ENCODE measurements around the gene AKAP10. TPM values are rescaled to one million over a fixed set of nuclear protein-coding genes. Genes with fewer than 3 reads are reported as not detected.

Gene AKAP10
- polyA plus RNA-seq, 3 donors, result 13.1 to 62.6 (median 15.4) TPM

DNA sequence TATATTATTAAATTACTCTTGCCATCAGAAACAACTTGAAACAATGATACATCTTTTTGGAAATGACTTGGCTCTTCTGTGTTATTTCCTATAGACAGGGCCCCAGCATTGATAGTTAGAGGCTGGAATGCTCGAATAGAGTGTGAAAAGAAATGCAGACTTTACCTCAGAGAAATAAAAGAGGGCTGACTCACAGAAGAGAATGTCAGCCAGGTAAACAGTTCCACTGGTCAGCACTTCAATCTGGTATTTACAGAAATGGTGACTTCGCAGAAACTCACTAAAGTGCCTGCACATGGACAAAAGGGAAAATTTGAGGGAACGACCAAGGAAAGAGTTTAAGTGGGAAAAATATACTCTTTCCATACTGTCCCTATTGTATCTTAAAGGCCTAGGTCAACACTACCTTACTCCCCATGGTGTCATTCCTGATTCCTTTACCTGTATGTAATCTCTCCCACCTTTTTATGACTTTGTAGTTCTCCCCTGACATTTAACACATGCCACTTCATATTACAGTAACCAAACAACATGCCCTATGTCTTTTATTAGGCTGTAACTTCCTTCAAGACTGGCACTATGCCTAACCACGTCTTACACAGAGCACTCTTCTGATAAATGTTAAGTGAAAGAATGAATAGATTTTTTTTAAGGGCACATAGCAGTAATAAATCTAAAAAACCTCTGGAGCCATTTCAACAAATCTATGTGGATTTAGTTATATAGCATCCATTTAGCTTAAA, 36.7 kb downstream of the AKAP10 start:
- H3K4me1 Mint-ChIP-seq, result peaks cover 2% of the 10 kb centered on the region
- intact Hi-C loops (cut with micrococcal nuclease), result no loop called here
- Histone ChIP-seq H3K27ac (ENCODE audit: low read depth in 1 of 2, low read length in 2 of 2) (no peak overlapping the region), H3K4me2 (replicated peaks; ENCODE audit: extremely low read depth, low read length, poor library complexity, severe bottlenecking) (no peak overlapping the region), H3K79me2 (ENCODE audit: insufficient read depth, low read length) (peaks cover 82% of the 10 kb centered on the region), H3K36me3 (replicated peaks in 1 of 2; ENCODE audit: control insufficient read depth in 1 of 2, insufficient read depth in 2 of 2, low read length in 2 of 2) (peaks cover 85 to 99% of the 10 kb centered on the region in 2 donors), H3K9ac (ENCODE audit: insufficient read depth, low read length, poor library complexity, severe bottlenecking) (no peak overlapping the region), H3K9me3 (replicated peaks in 1 of 2; ENCODE audit: control insufficient read depth in 1 of 2, insufficient read depth in 1 of 2, low read length in 2 of 2) (no peaks in the 10 kb centered on the region), H2AFZ (ENCODE audit: insufficient read depth, low read depth, low read length, poor library complexity, severe bottlenecking) (no peak overlapping the region), H3K4me1 (ENCODE audit: control insufficient read depth in 1 of 2, insufficient read depth in 2 of 2, low read length in 2 of 2) (no peaks in the 10 kb centered on the region), H3K4me3 (replicated peaks in 1 of 3; ENCODE audit: low read depth in 2 of 3, low read length in 3 of 3) (no peak overlapping the region), H4K20me1 (ENCODE audit: insufficient read depth, low read length) (peaks cover 100% of the 10 kb centered on the region), H3K27me3 (ENCODE audit: control insufficient read depth in 2 of 2, insufficient read depth in 2 of 2, low read length in 2 of 2) (no peaks in the 10 kb centered on the region)
- H3K4me3 Mint-ChIP-seq, result no peak overlapping the region
- 80% methylated on average over 1 of the region's 4 CpGs for WGBS (ENCODE audit: insufficient coverage)
- peaks cover 69 to 90% of the 10 kb centered on the region in 2 donors for H3K36me3 Mint-ChIP-seq
- TF ChIP-seq, protein P1, sequence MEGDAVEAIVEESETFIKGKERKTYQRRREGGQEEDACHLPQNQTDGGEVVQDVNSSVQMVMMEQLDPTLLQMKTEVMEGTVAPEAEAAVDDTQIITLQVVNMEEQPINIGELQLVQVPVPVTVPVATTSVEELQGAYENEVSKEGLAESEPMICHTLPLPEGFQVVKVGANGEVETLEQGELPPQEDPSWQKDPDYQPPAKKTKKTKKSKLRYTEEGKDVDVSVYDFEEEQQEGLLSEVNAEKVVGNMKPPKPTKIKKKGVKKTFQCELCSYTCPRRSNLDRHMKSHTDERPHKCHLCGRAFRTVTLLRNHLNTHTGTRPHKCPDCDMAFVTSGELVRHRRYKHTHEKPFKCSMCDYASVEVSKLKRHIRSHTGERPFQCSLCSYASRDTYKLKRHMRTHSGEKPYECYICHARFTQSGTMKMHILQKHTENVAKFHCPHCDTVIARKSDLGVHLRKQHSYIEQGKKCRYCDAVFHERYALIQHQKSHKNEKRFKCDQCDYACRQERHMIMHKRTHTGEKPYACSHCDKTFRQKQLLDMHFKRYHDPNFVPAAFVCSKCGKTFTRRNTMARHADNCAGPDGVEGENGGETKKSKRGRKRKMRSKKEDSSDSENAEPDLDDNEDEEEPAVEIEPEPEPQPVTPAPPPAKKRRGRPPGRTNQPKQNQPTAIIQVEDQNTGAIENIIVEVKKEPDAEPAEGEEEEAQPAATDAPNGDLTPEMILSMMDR (IDR thresholded peaks at IDR 0.05), result no peak
- no peaks in the 10 kb centered on the region for H3K27me3 Mint-ChIP-seq (ENCODE audit: low read depth in 3 of 3)
- no peak overlapping the region for H3K27ac Mint-ChIP-seq
- H3K9me3 Mint-ChIP-seq, result no peaks in the 10 kb centered on the region
- DNase-seq, result no peak

DNA sequence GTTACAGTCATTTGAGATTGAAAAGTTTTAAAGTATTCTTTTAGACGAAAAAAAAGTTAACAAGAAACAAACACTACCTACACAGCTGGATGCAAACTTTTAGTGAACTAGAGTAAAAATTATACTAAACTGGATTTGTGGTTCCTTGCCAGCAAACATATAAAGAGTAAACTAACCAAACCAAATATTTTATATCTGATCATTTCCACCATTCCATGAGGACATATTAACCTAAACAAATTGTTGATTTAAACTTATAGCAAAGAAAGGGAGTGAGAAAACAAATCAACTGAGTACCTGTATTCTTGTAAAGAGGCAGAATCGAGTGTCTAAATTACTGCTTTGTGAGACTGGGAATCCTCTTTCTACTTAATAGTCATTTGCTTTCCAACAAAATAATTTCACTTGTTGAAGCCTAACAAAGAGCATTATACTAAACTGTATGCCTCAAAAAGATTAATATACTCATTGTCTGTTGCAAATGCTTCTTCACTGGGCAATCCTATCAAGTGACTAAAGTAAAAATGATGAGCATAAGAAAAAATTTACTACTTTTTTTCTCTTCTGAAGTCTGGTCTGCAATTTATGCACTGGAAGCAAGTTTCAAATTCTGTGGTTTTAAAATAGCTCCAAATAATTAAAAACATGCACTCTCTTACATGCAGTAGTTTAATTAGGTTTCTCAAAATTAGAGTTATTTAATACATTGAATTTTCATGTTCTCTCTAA, 37.5 kb downstream of the AKAP10 start:
- Histone ChIP-seq H3K36me3 (replicated peaks in 1 of 2; ENCODE audit: control insufficient read depth in 1 of 2, insufficient read depth in 2 of 2, low read length in 2 of 2) (peaks cover 85 to 98% of the 10 kb centered on the region in 2 donors), H2AFZ (ENCODE audit: insufficient read depth, low read depth, low read length, poor library complexity, severe bottlenecking) (no peak overlapping the region), H3K4me3 (replicated peaks in 1 of 3; ENCODE audit: low read depth in 2 of 3, low read length in 3 of 3) (no peak overlapping the region), H3K79me2 (ENCODE audit: insufficient read depth, low read length) (peaks cover 75% of the 10 kb centered on the region), H3K9ac (ENCODE audit: insufficient read depth, low read length, poor library complexity, severe bottlenecking) (no peak overlapping the region), H3K27me3 (ENCODE audit: control insufficient read depth in 2 of 2, insufficient read depth in 2 of 2, low read length in 2 of 2) (no peaks in the 10 kb centered on the region), H4K20me1 (ENCODE audit: insufficient read depth, low read length) (peaks cover 94% of the 10 kb centered on the region), H3K9me3 (replicated peaks in 1 of 2; ENCODE audit: control insufficient read depth in 1 of 2, insufficient read depth in 1 of 2, low read length in 2 of 2) (no peaks in the 10 kb centered on the region), H3K4me2 (replicated peaks; ENCODE audit: extremely low read depth, low read length, poor library complexity, severe bottlenecking) (no peak overlapping the region), H3K27ac (ENCODE audit: low read depth in 1 of 2, low read length in 2 of 2) (no peak overlapping the region), H3K4me1 (ENCODE audit: control insufficient read depth in 1 of 2, insufficient read depth in 2 of 2, low read length in 2 of 2) (no peaks in the 10 kb centered on the region)
- WGBS (ENCODE audit: insufficient coverage), result no CpG with 5 or more reads among the region's 2 CpGs
- H3K4me3 Mint-ChIP-seq, result no peak overlapping the region
- no peak for DNase-seq
- TF ChIP-seq, protein P1 (IDR thresholded peaks at IDR 0.05), result no peak
- intact Hi-C loops (cut with micrococcal nuclease), result no loop called here
- no peaks in the 10 kb centered on the region for H3K27me3 Mint-ChIP-seq (ENCODE audit: low read depth in 3 of 3)
- no peaks in the 10 kb centered on the region for H3K9me3 Mint-ChIP-seq
- peaks cover under 1% of the 10 kb centered on the region for H3K4me1 Mint-ChIP-seq
- H3K36me3 Mint-ChIP-seq, result peaks cover 68 to 91% of the 10 kb centered on the region in 2 donors
- H3K27ac Mint-ChIP-seq, result peak overlapping the region in 1 of 7 donors; percentile 1

All from CD14-positive monocyte (primary cell).